Endometrial microvascular endothelial cells (primary cell): ENCODE results near the gene MICAL2. TPM values are rescaled to one million over a fixed set of nuclear protein-coding genes. Genes with fewer than 3 reads are reported as not detected.

Source experiments
- in situ Hi-C: cut with HindIII; loops from 2 replicates; pipeline ENCODE4 v1.10.0; 2017; ENCODE audit warnings: low sequenced_read_pairs, low pct_unique_long_range_greater_than_20kb; ENCODE audit errors: inconsistent ontology term
- total RNA-seq: library from RNA; depleted of rRNA; stranded (reverse); fragments of >200 nt; gene quantifications from one replicate; pipeline ENCODE4 v1.2.3, GENCODE V29; 2015; ENCODE audit errors: inconsistent ontology term

Gene MICAL2
- total RNA-seq, 1 donor from 2014 or later = 149 TPM

DNA sequence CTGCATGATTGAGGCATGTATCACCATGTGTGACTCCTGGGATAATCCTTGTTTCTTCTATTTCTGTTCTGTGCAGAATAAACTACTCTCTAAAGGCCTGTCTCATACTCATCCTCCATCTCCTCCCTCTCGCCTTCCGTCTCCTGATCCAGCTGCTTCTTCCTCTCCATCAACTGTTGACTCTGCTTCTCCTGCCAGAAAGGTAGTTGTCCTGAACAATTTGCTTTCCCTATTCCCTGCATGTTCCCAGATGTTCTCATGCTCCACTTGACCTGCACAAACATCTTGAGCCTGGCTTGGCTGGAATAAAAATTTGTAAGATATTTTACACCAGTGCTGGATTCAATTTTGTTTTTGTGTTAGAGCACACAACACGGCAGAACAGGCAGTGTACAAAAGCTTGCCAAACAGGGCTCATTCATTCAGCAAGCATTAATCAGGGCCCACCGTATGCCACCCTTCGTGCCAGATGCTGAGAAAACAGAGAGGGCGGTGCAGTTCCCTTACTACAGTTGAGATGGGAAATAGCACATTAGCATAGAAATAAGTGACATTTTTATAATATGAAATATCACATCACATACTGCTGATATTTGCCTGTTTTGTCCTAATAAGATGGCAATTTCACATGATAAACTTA is 133.6 kb downstream of the MICAL2 start:
- in situ Hi-C loops = loop anchor here (5.0 kb wide), 1 partner anchor 157 kb away; no protein-coding TSS in a partner anchor

DNA sequence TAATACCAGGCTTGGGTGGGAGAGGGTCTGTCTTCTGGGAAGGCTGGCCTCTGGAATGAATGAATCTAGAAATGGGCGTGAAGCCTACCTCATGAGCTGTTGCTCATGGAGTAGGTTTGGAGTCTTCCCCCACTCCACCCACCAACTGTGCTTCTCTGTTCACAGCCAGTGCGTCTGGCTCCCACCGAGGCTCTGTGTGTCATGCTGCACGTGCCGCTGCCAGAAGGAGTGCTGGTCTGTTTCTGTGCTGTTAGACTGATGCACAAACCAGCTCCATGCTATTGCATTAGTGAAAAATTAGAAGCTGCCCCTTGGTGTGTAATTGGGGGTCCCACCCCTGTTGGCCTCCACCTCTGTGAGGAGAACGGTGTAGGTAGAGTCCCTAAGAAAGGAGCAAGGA is 134.7 kb downstream of the MICAL2 start:
- in situ Hi-C loops = no loop called here

DNA sequence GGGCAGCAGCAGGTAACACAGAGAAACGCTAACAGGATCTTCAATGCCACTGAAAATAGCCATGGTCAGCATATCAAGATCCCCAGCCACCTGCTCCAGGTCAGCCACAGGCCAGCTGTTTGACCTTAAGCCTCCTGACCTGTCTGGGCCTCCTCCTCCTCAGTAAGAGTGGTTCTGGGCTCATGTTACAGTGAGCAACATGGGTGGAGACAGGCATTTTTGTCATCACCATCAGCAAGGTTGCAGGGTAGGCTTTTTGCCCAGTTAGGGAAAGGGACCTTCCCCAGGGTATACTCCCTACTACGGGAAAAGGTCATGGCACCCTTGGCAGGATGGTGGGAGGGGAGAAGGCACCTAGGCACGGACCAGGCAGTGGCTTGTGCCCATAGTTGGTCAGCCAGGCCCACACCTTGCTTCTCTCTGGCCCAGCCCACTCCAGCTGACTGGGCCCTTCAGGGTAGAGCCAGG is 135.2 kb downstream of the MICAL2 start:
- in situ Hi-C loops = no loop called here

DNA sequence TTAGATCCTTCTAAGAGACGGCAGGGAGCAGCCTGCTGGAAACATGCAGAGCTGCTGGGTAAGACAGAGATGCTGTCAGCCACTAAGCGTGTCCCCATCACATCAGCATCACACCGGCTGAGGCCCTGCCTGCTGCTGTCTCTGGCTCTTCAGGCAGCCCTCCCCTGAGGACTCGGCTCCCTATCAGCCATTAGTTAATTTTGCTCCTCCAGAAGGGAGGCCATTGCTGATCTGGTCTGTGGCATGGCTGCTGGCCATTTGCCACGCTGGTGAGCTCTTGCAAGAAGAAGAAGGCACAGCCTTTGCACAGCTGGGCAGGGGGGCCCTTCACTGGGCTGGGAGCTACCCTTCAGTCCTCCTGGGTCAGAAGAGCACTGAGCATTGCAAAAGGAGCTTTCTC is 135.8 kb downstream of the MICAL2 start:
- in situ Hi-C loops = no loop called here

DNA sequence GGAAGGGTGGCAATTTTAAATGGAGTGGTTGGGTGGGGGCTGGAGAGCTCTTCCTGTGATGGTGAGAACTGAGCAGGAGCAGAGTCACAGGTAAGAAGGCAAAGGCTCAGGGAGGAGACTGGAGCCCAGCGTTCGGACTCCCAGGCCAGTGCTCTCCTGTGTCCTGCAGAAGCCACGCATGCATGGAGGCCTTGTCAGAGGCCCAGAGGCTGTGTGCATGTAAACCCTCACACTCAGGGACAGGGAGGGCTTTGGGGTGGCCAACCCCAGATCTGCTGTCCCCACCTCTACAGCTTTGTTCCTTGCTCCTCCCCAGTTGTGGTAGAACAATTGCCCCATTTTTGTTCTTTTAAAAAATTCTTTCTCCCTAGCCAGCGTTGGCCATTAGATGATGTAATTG is 136.6 kb downstream of the MICAL2 start:
- in situ Hi-C loops = no loop called here

DNA sequence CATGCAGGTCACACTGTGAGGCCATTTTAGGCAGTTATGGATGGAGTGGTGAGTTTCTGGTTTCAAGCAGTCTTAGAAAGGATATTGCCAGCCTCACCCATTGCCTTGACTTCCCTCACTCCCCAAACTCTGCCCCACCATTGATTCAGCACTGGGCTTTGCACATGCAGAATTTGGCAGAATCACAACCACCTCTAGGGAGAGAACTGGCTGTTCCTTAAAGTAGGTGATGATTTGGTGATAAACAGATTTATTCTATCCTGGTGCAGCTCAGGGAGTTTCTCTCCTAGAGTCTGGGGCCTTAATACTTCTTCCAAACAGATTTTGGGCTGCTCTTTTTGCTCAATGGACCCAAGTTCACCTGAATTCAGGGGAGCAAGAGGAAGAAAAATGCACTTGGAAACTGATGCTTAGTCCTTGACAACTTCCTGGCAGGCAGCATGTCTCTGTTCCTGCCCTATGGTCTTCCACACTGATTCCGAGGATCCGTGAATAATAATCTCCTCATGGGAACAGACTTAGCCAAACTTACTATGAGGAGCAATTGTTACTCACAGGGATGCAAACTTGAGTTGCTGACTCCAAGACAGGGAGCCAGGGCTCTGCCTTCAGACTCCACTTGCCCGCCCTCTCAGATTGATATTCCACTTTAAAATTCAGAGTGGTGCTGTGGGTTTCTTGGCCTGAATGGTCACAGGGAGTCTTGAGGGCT is 137.3 kb downstream of the MICAL2 start:
- in situ Hi-C loops = no loop called here

DNA sequence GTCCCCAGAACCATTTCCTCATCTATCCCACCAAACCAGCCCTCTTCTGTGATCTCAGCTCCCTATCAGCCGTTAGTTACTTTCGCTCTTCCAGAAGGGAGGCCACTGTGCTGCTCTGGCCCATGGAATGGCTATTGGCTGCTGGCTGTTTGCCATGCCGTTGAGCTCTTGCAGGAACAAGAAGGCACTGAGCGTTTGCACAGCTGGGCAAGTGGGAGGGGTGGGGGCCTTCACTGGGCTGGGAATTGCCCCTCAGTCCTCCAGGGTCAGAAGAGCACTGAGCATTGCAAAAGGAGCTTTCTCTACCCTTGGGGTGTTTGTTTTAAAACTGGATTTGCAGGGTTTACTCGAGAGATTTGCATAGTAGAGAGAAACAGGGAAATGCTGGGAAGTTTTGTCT is 137.9 kb downstream of the MICAL2 start:
- in situ Hi-C loops = no loop called here

DNA sequence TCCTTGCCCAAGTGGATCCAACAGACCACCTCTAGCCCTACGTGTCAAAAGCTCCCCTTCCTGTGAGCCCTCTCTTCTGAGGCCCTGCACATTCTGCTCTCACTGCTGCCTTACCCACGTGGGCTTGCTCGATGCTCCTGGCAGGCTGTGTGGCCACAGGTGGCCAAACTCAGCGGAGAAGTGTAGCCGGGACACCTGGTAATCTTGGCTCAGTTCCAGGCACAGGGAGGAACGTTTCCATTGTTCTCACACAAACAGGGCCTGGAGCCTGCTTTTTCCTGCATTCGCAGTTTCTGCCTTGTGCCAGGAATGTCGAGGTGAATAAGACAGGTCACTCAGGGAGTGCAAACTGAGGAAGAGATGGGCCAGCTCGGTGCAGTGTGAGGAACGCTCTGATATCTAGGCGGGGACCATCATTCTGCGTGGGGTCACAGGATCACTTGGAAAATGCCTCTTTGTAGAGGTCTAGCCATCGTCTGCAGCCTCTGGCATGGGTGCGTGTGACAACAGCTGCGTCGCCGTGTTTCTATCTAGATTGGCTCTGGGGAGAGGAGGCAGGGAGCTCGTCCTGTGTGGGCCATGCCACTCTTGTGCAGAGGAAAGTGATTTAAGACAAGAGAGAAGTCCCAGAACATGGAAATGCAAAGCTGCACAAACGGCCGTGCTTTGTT is 139.3 kb downstream of the MICAL2 start:
- in situ Hi-C loops = no loop called here

DNA sequence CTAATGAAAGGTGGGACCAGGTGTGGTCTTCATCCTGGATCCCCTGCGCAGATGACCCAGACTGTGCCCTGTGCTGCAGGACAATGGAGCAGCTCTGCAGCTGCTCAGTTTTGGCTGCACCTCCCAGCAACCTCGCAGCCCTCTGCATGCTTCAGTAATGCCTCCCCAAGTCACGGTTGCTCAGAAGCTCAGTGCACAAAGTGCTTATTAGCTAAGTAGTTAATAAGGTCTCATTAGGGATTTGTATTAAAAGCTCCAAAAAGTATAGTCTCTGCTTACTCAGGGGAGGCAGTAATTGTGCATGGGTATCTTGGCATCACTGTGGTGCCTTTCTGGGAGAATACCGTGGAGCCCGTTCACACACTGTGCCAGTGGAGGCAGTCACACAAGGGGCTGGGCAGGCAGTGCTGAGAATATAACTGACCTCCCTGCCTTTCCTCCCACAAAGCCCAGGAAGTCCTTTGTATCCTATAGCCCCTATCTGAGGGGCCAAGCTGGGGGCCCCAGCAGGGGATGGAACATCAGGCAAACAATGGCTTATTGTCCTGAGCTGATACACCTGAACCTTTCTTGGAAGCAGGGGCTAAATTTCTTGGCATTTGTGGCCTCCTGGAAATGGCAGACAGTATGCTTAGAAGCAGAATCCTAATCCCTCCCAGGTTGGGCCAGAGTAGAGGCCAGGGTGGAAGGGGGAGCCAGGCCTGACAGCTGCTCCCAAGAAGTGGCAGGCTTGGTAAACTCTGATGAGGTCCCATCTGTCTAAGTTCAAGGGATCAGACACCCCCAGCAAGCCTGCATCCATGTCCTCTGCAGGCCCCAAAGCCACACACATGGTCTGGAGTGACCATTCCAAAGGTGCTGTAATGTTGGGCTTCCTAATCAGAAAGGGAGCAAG is 141.5 kb downstream of the MICAL2 start:
- in situ Hi-C loops = no loop called here

DNA sequence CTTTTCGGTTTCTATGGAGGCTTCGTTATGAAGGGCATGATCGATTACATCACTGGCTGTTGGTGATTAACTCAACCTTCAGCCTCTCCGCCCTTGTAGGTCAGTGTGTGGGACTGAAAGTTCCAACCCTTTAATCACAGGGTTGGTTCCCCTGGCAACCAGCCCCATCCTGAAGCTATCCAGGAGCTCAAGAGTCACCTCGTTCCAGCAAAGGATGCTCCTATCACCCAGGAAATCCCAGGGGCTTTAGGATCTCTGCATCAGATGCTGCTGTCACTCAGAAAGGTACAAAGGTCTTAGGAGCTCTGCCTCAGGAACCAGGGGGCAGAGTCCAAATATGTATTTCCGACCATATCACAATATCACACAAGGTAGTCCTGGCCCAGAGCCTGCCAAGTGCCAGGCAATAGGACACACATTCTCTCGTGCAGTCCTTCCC is 143.5 kb downstream of the MICAL2 start:
- in situ Hi-C loops = no loop called here

DNA sequence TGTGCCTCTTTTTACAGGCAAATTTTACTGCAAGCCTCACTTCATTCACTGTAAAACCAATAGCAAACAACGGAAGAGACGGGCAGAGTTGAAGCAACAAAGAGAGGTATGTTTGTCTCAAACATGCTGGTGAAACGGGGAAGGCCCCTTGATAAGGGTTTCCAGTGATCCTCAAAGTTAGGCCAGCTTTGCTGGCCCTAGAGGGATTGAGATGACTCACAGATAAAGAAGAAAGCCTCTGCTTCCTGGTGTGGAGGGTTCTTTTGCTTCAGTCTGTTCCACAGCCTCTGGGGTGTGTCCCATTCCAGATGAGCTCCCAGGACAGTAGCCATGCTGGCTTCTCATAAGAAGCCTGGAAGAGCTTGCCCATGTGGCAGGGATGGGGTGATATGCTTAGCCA is 148.1 kb downstream of the MICAL2 start:
- in situ Hi-C loops = no loop called here

DNA sequence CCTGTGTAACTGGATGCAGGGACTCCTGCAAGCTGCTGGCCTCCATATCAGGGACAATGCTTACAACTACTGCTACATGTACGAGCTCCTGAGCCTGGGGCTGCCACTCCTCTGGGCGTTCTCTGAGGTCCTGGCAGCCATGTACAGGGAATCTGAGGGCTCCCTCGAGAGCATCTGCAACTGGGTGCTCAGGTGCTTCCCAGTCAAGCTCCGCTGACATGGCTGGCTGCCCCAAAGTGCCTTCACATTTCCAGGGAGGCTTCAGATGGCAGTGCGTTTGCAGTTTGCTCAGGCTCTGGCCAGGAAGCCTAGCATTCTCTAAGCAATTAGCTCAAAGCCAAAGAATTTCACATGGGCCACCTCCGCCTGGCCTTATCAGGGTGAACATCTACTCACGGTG is 149.6 kb downstream of the MICAL2 start:
- in situ Hi-C loops = no loop called here

DNA sequence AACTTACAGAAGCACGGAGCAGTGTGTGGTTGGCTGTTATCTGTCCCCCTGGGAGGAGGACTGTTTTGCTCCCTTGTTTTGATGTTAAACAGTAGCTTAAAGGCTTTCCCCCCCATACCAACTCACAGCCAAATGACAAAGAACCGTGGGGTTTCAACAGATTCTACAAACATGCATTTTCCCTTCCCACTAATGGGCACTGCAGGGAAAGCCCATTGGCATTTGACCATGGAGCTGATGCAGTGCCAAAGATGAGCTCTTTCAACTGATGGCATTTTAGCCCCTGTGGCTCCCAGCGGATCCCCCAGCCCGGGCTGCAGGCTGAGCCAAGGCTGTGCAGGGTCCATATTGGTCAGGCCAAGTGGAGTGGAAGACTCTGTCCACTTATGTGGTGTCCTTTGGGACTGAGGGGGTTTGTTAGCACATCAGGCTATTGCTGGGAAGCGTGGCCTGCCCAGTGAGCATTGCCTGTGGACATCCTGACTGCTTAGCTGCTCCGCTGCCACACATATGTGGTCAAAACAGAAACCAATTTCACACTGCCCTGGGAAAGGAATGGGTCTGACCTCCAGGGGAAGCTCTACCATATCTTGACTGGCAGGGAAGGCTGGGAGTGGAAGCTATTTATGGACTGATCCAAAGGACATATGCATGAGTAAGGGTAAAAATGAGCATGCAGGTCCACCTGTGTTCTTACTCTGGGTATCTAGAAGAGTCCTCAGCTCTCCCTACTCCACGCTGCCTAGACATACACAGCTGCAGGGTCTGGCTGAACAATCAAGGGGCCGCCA is 150.5 kb downstream of the MICAL2 start:
- in situ Hi-C loops = no loop called here

DNA sequence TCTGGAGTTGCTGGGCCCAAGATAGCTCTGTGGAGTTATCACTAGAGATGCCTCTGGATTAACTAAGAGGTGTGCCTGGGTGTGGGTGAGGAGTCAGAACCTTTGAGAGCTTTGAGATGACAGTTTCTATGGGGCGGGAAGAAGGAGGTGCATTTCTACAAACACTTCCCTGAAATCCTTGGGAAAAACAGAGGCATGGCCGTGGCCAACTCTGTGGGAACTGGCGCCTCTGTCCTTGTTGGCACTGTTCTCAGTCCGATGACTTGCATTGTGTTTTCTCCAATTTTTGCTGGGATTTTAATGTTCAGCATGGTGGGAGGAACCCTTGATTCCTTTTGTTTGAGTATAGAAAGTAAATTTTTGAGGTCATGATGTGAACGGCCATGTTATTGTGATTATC is 151.2 kb downstream of the MICAL2 start:
- in situ Hi-C loops = no loop called here

DNA sequence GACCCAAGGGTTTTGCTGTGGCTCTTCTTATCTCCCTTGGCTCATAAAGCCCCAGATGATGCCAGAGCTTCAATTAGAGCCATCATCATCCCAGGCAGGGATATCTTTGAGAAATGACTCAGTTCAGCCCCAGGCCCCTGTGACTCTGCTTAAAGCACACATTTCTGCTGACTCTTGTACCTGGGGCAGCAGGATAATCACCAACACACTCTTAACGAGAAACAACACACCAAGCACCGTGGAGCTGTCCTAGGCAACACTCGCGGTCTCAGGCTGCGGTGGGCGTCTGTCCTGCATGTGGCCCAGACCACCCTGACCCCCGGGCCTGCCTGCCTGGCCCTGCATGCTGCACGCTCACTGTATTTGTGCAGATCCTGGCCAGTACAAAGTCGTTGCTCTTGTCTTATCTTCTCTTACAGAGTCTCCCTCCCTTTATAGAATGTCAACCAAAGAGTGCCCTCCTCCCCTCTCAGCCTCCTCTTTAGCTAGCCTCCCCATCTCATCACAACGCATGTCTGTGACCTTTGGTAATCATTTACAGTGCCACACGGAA is 152.8 kb downstream of the MICAL2 start:
- in situ Hi-C loops = no loop called here

DNA sequence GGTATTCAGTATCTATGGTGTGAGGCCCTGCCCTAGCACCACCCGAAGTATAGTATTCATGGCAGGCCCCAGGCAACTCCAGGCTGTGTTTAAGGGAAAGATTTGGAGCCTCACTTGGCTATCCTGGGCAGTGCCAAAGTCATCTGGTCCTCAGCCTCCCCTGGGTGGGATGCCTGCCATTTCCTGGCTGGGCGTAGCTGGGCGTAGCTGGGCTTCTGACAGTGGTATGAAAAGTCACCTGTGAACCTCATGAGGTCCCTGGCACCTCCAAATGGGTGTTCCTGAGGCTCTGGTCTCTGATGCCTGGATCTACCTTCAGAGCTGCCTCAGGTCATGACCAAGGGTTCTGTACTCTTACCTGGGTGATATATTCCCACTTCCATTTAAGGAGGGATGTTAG is 154.0 kb downstream of the MICAL2 start:
- in situ Hi-C loops = no loop called here

DNA sequence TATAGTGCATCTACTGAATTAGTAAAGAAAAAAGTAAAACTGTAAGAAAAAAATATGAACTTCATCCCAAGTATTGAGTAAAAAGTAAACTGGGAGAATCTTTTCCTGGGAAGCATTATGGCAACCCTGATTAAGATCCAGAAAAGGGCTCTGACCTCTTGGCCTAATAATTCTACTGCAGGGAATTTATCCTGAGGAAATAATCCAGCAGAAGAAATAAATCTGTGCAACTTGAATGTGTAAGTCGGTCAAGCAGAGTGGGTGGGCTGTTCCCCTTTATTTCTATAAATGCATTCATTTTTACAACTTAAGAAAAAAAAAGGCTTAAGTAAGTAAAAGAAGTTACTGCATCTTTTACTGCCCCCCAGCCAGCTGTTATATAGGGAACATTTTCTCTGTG is 155.7 kb downstream of the MICAL2 start:
- in situ Hi-C loops = no loop called here

DNA sequence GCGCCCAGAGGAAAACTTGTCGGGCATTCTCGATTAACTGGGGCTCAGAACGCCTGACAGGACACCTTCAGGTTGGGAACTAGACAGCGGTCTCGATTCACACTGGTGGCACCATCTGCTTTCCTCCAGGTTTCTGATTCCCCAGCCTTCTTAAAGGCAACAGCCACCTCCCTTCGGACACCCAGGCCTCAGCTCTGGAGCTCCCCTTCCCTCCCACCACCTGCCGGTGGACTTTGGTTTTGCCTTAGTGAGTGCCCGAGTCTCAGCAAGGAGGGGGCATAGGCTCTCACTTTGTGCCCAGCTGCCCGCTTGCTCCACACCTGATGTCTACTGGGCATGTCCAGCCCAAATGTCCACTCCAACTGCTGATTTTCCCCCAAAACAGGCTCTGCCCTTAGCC is 156.6 kb downstream of the MICAL2 start:
- in situ Hi-C loops = no loop called here
